Tongue (tissue), 2 donors: ENCODE data around the gene CLIC5. TPM values are rescaled to one million over a fixed set of nuclear protein-coding genes. Genes with fewer than 3 reads are reported as not detected.

Experiments
- DNase-seq: peaks from one replicate; pipeline ENCODE4 v3.0.0-alpha.2; 2015
- total RNA-seq: library from RNA; depleted of rRNA; stranded (reverse); fragments of >200 nt; gene quantifications from one replicate; pipeline ENCODE4 v1.2.3, GENCODE V29; 2014

CLIC5 gene
- total RNA-seq, 1 donor from 2014 or later = 18.1 TPM

DNA sequence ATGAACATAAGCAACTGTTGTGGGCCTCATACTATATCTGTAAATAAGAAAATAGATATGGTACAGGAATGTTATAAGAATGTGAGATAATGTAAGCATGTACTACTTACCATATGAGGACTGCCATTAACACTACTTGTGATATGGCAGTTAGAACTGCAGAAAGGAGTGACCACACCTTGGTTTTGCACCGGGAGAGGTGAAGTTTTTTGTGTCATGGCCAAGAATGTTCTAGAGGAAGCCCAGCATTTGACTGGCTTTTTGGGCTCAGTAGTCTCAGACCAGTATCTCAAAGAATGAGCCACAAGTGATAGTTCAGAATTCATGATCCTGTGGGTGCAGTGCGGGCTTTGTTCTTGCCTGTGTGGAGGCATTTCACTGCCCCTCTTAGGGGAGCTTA lies 123.5 kb downstream of the CLIC5 start:
- no peak for DNase-seq

DNA sequence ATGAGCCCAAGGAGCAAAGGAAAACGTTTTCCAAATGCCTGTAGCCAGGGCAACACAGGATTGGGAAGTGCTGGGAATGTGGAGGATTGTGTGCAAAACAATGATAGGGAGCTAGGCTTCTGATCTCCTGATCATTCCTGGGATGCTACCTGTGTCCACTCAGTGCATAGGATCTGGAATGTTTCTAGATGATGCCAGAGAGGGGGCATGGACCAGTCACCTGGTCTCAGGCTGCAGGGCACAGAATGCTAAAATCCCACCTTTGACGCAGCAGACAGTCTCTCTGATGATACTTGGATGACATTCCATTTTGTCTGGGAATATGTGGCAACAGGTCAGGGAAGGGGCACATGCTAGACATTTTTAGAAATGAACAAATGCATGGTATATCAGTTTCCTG lies 128.9 kb downstream of the CLIC5 start:
- no peak for DNase-seq

DNA sequence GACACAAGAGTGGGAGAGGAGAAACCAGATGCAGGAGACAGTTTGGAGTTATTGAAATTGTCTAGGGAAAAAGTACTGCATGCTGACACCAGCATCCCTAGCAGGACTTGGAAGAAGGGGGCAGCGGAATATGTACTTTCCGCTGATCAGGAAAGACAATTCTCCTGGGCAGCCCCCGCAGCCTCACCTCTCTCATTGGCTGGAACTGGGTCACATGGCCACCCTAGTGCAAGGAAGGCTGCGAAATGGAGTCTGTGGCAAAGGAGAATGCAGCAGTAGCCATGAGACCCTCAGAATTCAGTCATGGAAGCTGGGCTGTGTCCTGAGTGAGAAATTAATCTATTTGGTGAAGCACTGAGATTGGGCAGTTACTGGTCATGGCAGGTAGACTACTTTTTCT lies 131.3 kb downstream of the CLIC5 start:
- DNase-seq = no peak

DNA sequence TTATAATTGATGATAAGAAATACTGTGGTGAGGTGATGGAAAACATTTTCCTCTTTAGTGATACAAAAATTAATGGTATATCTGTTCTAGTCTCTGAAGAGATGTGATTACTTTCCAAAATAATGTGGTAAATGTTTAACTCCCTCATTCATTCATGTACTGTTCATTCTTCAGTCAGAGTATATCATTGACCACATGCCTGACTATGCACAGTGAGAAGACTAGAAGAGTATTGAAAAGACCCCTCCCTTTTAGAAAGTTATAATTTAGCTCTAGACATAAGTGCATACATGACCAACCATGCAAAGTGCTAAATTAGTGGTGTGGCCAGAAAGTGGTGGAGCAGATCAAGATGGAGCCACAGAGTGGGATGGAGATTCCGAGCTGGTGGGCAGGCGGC lies 133.0 kb downstream of the CLIC5 start:
- no peak for DNase-seq

DNA sequence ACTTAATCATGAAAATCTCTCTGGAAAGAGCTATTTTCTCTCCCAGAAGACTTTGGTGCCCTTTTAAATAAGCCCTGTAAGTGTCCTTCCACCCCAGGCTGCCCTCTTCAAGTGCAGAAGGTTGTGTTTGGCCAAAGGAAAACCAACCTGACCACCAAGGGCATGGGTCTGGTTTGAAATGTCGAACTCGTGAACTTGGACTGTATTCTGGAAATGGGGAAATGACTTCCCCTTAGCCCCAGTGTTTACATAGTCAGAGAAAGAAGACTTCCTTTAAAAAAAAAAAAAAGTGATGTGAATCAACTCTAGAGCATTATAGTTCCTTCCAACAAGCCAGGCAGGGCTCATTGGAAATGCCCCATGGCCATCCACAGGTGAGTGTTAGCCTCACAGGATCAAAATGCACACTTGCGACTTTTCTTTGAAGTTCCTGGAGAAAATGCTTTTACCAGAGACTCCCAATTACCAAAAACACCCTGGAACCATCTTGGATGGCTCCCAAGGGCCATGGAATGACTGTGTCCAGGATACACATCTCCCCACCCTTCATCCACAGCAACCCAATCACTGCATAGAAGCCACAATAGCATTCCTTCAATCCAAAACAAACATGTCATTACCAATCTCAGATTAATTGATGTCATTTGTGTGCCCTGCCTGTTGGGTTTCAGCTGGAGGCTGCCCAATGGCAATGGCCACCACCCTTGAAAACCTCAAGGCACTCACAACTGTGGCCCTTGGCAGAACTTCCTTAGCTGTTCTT lies 133.8 kb downstream of the CLIC5 start:
- no peak for DNase-seq

DNA sequence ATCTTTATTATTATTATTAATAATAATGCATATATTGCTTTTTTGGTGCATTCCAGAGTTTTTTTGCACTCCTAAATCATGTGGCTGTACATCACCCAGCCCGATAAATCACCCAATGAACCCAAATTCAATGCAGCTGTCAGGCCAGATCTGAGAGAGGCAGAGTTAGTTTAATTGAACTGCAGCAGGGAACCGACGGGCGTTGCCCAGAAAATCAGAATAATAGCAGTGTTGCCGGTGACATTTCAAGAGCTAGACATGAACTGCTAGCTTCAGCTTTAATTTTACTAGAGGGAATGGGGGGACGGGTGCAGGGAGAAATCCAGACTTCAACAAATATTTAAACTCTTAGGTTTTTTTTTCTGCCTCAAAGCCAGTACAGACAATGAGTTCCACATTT lies 135.0 kb downstream of the CLIC5 start:
- DNase-seq = peak; percentile 30

DNA sequence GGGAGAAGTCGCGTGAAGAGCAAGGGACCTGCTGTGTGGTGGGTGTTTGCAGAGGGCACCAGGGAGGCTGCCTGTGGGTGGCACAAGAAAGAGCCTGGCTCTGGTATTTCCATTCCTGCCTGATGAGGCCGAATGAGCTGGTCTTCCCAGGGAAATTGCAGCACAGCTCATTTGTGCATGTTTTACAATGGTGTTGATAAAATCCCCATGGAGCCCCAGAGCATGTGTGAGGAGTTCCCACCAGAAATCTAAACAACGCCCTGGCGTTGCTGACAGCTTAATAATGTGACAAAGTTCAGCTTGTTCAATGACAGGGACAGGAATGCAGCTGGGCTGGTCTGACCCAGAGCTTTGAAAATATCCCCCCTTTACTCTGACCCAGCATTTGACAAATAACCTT lies 135.5 kb downstream of the CLIC5 start:
- peak; percentile 40 for DNase-seq

DNA sequence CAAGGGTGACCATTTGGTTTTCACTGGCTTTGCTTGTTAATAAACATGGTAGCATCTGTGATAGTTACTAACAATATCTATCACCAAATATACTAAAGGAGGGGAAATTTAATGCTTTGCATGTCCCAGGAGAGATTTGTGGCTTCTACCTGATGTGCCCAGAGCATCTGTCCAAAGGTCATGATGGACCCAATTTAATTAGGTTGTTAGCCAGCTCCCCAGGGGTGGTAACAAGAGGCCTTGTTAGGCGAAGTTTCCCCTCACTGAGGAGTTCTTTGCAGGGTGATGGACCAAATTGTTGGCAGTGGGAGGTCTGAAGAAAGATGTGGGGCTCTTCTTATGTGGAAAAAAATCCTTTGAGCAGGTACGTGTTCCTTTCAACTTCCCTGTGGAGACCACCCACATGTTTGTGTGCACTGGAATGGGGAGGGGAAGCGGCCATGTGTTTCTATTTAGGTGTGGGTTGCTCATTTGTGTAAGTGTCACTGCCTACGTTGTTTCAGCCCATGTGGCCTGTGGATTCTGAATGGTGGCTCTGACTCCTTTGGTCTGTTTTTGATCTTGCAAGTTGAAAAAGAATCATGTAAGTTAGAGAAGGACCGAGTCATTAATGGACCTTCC lies 137.6 kb downstream of the CLIC5 start:
- no peak for DNase-seq

DNA sequence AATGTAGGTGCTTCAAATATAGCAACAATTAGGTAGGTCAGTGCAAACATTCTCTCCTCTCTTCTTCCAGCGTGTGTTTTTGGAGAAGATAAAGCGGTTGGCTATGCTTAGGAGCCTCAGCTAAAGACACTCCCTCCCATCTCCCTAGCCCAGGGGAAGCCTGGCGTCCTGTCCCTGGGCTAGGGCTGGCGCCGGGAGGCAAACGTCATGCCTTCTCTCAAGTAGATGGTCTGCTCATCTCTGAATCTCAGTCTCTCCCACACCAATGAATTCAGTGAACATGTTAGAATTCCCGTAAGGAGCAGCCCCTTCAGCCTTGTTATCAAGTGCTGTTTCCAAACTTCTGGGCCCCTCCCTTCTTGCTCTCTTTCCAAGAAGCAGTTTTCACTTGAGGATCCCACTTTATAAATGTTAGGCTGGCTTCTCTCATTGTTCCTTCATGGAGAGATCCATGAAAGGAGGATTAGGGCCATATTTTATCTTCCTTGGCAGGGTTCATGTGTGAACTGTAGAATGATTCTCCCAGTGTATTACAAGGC lies 142.8 kb downstream of the CLIC5 start:
- no peak for DNase-seq

DNA sequence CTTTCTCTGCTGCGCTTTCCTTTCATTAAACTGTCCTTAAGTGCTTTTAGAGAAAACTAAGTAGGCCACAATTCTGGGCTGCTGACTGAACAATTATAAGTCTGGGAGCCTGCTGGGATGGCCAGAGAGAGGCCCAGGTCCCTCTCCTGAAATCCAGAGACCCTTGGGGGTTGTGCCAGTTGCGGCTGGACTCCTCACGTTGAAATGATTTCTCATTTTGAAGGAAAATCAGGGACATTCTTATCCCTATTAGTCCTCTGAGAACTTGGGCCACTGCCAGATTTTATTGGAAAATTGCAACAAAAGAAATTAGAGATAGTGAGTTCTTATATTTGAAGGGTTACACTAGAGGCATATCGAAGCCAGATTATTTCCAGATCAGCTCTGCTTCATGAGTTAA lies 145.1 kb downstream of the CLIC5 start:
- peak; percentile 18 for DNase-seq

DNA sequence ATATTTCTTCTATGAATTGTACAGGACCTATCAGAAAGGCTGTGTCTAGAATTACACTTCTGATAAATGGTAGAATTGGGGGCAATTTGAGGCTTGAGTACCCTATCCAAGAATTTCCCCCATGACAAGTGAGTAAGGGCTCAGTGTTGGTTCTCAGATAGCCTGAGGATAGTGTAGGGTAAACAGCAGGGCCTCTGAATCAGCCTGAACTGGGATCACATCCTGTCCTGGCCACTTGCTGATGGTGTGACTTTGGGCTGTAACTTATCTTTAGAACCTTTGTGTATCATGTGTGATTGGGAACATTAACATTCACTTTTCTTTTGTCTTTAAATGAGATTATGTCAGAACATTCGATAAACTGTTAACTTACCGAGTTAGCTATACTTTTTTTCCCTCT lies 151.0 kb downstream of the CLIC5 start:
- no peak for DNase-seq

DNA sequence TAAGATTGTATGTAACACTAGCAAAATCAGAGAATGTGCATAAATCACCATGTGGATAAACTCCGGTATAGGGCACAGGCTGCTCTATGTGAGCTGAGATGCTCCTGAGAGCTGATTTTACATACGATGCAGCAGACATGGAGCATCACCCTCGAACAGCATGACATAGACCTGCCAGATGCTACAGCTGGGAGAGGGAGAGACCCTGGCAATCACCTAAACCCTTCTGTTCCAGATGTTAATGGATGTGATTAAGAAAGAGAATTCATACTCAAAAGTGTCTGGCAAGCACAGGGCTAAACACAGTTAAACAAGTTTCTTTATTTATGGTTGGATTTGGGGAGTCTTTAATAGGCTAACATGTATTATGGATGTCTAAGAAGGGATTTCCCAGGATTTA lies 157.0 kb downstream of the CLIC5 start:
- DNase-seq = peak; percentile 5

DNA sequence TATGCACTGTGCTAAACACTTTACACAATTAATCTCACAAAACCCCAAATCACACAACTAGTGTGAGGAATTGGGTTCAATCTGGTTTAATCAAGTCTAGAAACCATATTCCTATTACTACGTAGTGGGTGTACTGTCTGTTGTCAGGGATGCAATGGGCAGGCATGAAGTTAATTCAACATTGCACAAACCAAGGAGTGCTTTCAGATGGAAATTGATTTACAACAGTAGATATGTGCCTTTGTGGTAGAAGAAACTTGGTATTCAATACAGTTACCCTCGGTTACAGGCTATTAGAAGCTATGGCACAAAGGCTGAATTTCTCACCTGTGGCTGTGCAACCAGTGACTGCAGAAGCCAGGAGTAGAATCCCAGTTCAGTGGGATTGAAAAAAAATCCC lies 157.8 kb downstream of the CLIC5 start:
- no peak for DNase-seq

DNA sequence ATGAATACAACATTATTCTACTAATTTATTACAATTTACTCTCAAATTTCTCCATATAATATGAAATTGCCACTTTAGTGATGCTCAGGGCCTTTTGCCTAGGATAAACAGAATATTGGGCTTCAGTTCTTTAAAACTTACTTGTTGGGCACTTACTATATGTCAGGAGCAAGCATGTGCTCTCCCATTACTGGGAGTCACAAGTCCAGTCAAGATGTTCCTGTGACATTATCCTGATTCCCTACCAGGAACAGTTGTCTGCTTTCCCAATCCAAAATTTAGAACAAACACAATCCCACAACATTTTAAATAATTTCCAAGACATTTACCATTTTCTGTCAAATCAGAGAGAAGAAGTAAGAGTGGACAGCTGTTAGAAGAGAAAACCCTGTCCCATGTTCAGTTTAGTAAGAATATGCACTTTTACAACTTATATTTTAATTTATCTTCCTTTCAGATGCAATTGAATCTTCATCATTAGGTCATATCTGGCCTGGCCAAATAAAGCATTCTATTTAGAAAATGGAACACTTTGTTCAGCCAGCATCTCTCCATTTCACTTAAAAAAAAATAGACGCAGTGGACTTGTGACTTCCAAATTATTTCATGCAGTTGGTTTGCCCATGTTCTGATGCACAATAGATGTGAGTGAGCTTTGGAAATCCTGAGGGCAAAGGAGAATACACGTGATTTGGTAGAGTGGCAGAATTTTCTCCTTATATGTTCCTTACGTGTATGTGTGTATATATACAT lies 159.8 kb downstream of the CLIC5 start:
- DNase-seq = no peak

DNA sequence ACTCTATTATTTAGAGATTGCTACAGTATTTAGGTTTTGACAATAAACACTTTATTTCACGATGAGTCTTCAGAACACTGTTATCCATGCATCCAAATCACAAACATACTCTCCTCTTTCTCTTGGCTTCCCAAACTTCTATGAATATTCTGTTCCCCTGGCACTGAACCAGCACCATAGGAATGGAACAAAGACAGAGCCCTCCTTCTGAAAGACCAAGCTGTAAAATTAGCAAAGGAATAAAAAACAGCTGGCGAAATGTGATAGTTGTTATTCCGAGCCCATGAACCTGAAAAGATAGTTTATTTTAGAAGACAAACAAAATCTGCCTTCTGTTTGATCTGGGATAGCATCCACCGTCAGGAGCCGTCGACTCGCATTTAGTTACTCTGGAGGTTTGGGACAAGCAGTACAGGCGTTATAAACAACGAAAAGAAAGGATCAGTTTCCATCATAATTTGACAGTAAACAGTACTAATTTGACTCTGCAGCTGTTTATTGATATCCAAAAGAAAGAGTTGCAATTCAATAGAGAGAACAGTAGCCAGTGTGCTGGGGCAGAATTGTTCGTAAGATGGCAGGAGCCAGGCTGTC lies 161.4 kb downstream of the CLIC5 start:
- DNase-seq = peak; percentile 71

DNA sequence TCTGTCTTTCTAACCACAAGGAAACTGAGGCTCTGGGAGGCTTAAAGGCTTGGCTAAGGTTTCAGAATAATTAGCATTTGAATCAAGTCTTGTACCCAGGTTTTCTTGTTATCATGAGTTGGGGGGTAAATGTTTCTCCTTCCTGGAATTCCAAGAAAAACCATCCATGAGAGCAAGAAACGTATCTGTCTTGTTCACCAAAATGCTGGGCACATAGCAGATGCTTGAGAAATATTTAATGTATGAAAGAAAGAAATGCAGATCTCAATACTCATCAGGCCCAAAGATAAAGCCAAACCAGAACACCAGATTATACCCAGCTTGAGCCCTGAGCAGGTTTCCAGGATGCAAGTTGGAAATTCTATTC lies 164.6 kb downstream of the CLIC5 start:
- no peak for DNase-seq

DNA sequence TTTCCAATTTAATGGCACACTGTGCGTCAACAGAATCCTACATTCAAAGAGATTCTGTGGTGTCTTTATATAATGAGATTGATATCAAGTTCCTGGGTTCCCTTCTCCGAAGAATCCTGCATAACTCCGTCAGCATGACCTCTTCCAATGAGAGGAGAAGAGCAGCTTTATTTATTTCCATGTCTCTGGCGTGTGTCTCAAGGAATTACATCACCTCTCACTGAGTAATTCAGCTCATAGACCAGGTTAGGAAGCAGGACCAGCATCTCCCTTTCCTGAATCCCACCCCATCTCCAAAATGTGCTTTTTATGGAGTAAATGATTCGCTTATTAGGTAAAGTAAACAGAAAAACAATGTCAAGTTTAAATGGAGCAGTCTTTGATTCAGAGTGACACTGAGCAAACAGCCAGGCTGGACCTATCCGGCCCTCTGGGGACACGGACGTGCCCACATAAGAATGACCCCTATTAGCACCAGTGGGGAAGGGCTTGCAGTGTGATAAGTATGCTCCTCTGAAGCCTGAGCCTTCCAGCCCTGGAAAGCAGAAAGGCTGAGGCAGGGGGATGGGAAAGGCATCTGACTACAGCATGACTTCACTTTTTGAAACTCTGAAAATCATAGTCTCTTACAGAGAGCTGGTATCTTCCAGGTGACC lies 165.2 kb downstream of the CLIC5 start:
- no peak for DNase-seq

DNA sequence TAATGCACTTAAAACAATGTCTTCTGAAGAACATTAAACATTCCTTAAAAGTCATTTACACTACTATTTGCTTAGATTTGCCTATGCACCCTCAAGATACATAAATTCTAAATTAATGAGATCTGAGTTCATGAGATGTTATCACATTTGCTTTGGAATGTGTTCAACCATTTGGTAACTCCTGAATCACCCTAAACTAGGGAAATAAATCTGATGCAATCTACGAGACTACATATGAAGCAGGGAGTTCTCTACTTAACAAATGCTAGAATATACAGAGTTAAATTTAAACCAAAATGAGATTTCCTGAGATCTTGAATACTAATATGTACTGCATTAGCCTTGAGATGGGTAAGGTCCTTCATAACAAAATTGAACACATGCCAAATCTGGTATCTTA lies 170.1 kb downstream of the CLIC5 start:
- no peak for DNase-seq

DNA sequence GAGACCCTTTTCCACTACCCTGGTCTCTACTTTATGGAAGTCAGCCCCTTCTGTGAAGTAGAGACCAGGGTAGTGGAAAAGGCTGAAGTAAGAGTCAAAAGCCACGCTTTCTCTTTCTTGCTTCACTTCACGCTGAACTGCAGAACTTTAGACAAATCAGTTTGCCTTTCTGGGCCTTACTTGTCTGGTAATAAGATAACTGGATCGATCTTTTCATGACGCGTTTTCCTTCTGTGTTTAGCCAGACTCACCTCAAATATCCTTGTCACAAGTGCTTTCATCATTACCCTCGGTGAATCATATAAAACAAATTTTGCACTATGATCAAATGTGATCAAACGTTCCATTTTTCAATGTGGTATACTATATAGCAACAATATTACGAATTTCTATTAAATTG lies 170.7 kb downstream of the CLIC5 start:
- no peak for DNase-seq

DNA sequence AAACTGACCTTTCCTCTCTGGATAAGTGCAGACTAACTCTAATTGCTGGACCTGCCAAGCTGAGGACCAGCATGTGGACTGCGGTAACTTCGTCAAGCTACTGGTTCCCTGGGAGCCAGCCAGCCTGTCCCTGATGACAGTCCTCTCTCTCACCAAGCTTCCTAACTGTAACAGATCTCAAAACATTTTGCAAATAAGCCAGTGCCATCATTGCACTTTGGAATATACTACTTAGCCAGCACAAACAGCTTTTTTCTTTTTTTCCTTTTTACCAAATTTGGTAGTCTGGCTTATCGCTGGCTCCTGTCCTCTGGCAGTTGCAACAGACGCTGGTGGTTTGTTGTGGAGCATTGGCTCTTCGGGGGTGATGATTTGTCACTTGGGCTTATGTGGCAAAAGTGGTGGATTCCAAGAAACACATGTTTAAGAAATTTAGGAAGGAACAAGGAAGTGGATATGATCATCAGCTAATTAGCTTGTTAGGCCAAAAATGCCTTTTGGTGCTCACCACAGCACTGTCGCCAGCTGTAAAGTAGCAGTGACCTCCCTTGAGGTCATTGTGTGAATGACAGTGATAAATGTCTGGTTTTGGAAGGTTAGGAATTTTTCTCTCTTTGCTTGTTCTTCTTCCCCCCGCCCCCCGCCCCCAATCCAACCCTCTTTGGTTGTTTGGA lies 171.7 kb downstream of the CLIC5 start:
- no peak for DNase-seq

DNA sequence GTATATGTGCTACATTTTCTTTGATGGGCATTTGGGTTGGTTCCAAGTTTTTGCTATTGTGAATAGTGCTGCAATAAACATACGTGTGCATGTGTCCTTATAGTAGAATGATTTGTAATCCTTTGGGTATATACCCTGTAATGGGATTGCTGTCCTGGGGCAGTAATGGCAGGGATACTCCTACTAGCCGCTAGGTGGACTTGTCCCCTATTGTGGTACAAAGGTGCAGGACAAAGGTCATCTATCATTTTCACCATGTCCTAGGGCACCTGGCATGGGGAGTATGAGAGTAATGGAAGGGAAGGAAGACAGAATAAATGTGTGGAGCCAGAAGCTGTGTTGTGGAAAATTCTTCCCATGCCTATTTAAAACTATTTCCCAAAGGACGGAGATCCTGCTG lies 174.6 kb downstream of the CLIC5 start:
- no peak for DNase-seq

DNA sequence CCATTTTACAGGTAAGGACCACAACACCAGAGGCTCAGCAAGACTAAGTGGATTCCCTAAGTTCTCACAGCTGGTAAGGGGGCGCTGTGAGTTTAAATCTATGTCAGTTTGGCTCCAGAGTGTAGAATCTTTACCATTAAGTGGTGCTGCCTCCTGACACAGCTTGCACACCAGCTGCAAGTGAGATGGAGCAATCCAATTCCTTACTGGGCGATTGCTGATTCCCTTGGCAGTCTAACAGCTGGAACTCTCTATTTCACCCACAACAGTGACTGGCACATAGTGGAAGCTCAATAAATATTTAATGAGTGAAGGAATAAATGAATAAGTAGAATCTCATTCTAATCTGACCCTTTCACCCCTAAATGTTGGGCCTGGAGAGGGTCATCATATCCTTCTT lies 176.7 kb downstream of the CLIC5 start:
- DNase-seq = no peak
